GM18511 (cell line): ENCODE results near the gene CHAF1B.
"Not testable (repeated sequence)": the region's sequence is repeated elsewhere in the genome, so short reads cannot be mapped to it uniquely, and the experiment has no call there.

Experiments
- ATAC-seq: cut with Tn5 transposase; IDR thresholded peaks from one replicate; pipeline ENCODE4 v1.9.1; 2021; ENCODE audit warnings: mild to moderate bottlenecking, moderate library complexity; ENCODE audit not compliant: unreplicated experiment

Gene CHAF1B

DNA sequence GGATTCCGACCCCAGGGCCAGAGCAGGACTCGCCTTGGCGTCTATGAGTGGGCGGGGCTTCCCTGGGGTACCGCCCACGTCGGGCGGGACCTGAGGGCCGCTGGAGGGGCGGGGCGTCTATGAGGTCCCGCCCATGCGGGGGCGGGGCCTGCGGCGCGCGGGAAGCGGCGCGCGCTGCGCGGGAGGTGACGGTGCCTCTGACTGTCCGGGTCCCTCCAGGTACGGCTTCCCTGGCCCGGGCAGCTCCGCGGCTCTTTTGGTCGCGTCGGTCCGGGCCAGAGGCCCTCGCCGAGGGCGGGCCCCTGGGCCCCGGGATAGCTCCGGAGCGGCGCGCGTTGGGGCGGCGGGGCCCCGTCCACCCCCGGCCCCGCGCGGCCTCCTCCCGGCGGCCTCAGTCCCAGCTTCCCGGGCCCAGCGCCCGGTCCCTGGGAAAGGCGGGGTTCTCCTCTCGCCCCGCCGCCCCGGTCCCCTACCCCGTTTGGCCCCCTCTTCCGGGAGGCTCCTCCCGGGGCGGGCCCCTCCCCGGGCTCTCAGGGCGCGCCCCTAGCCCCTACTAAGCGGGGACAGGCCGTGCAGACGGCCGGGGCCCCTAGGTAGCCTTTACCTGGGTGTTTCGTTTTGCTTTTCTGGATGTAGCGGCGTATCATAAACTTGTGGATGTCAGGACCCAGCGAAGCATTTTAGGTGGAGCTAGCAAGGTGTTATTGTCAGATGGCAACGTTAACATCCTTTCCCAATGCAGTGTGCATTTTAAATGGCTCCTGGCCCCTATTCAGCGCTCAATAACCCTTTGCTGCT, at the start of gene CHAF1B:
TSS of gene CHAF1B (plus strand) at position 160 of the 798 bp plus-strand sequence. CDS start 745 bp downstream, outside the sequence.
- ATAC-seq: peak; percentile 89

DNA sequence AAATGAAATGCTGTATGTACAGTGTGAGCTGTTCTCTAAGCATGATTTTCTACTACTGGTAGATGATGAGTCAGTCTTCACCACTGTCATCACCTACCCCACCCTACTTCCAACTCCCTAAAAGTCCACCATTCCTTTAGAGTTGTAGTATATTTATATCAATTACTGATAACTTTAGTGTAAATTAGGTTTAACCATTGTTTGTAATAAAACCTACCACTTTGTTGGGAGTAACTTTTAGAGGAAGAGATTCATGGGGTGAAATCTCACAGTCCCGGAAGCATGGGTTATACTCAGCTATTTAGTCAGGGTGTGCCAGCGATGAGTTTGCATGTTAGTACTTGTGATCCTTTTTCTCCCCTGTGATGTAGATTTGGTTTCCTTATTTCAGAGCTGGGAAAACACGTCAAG, 48.1 kb upstream of the CHAF1B start:
- no peak for ATAC-seq

DNA sequence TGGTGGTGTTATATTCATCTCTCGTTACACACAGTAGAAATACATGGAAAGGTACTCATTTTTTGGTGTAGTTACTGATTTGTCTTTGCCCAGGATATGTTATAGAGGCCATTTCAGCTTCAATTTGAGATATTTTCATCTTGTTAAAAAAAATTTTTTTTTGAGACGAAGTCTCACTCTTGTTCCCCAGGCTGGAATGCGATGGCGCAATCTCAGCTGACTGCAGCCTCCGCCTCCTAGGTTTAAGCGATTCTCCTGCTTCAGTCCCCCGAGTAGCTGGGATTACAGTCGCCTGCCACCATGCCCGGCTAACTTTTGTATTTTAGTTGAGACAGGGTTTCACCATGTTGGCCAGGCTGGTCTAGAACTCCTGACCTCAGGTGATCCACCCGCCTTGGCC, 46.2 kb upstream of the CHAF1B start:
- ATAC-seq: no peak

DNA sequence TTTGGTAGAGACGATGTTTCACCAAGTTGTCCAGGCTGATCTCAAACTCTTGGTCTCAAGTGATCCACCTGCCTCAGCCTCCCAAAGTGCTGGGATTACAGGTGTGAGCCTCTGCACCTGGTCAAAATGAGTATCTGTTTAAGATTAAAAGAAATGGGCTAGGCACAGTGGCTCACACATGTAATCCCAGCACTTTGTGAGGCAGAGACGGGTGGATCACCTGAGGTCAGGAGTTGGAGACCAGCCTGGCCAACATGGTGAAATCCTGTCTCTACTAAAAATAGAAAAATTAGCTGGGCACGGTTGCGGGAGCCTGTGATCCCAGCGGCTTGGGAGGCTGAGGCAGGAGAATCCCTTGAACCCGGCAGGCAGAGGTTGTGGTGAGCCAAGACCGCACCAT, 42.6 kb upstream of the CHAF1B start:
- not testable (repeated sequence) for ATAC-seq

DNA sequence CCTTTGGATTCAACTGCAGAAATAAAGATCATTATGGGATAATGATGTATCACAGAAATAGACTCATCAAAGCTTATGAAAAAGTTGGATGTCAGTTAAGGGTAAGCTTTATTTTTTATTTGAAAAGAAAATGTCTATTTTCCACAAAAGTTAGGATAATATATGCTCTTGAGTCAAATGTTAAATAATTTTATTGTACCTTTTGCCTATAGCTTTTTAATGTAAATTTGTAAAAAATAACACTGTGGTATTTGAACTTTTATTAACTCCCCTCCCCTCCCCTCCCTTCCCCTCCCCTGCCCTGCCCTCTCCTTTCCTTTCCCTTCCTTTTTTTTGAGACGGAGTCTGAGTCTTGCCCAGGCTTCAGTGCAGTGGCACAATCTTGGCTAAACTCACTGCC, 40.3 kb upstream of the CHAF1B start:
- ATAC-seq: no peak

DNA sequence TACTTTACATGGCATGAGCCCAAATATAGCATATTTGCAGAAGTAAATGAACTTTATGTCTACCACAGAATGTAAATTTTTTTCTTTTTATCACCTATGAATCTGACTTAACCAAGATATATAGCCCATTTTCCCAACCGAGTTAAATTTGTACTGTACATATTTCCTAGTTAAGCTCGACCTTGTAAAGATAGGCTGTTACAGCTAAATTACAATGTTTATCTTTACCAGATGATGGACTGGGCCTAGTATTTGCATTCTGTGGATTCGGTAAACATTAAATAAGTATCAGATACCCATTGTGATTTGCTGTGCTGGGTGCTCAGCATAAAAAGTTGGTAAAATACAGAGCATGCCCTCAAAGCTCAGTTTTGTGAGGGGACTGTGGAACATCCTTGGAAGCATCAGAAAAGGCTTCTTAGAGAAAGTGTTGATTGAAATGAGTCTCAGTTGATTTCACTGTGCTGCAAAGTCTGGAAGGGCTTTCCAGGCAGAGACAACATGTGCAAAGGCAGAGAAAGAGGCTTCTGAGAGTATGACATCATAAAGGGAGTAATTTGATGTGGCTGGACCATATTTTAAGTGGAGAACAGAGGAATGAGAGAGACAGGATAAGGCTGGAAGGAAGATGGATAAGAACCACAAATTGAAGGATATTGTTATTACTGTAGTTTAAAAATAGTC, 37.8 kb upstream of the CHAF1B start:
- no peak for ATAC-seq

DNA sequence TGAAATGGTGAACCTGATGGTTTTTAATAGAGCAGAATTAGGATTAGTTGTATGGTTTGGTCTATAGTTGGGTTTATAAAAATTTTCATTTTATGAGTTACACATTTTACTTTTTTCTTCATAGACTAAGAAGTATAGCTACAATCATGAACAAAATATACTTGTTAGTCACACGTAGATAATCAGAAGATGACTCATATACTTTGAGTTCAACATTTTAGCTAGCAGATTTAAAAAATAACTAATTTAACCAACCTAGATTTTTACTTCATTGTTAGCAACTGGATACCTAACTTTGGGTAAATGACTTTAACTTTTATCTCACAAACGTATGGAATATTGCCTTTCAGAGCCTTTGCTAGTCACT, 37.2 kb upstream of the CHAF1B start:
- no peak for ATAC-seq

DNA sequence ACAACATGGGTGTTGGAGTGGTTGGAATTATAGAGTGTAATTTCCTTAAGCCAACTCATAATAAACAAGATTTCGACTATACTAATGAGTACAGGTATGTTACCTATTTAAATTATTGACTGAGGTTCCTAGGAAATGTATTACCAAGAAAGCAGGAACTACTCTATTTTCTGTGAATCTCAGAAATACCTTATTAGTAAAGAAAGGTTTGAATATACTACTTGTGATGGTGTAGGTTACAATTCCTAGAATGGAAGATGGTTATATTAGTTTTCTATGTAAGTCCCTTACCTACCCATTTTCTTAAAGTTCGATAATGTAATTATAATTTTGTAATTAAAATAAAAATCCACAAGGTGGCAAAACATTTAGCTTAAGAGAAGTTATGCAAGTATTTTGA, 35.9 kb upstream of the CHAF1B start:
- no peak for ATAC-seq

DNA sequence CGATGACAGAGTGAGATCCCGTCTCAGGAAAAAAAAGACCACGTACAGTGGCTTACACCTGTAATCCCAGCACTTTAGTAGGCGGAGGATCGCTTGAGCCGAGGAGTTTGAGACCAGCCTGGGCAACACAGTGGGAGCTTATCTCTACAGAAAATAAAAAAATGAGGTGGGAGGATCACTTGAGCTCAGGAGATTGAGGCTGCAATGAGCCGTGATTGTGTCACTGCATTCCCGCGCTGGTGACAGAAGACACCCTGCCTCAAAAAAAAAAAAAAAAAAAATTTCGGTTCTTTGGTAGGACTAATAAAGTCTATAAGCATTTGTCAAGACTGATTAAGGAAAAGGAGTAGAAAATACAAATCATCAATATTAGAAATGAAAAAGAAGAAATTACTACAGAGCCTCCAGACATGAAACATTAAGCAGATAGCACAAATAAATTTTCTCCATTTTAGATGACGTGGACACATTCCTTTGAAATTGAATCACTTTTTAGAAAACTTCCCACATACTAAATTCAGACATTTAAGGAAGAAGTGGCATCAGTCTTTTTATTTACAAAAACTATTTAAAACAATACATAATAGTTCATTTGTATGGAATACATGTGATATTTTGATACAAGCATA, 34.8 kb upstream of the CHAF1B start:
- no peak for ATAC-seq

DNA sequence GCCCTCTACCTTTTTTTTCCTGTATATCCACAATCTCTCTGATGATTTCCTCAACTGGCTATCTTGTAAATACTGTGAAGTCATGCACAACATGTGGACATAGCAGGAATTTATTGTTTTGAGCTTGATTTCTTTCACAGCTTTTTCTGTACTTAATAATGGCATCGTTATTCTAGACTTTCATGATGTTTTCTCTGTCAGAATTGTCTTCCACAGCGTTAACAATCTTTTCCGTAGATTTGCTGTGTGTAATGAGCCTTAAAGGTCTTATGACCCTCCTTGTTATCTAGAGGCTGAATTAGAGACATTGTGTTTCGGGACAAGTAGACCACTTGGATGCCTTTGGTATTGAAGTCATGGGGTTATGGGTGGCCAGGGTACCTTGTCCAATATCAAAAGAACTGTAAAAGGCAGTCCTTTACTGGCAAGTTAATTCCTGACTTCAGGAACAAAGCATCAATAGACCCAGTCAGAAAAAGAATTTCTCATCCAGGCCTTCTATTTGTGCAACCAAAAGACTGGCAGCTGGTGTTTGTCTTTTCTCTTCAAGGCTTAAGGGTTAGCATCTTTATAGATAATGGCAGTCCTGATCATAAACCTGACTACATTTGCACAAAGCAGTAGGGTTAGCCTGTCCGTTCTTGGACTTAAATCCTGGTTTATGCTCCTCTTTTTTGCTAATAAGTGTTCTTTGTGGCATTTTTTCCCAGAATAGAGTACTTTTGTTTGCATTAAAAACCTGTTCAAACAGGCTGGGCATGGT, 30.1 kb upstream of the CHAF1B start:
- ATAC-seq: no peak

DNA sequence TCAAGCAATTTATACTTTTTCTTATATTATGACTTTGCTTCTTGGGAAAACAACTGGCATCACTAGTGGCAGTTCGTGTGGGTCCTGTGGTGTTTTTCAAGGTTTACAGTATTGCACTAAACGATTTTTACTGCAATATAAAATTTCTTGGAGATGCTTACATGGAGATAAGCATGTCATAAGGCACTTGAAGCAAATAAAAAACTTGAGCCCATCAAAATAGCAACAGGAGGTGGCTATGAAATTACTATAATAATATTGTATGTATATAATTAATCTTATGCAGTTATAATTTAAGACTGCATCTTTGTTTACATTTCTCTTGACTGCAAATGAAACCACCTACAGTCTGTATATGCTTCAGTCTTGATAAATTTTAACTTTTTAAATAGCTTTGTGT, 29.3 kb upstream of the CHAF1B start:
- no peak for ATAC-seq

DNA sequence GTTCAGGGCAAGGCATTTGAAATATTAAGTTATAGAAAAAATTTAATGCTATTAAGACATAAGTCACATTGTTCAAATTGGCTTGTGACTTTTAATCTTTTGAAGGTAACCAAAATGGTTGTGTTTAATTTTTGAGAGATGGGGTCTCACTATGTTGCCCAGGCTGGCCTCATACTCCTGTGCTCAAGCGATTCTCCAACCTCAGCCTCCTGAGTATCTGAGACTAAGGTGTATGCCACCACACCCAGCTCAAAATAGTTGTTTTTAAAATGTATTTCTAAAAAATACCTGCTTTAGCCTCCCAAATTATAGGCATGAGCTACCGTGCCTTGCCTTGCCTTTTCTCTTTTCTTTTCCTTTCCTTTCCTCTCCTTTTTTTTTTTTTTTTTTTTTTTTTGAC, 26.0 kb upstream of the CHAF1B start:
- no peak for ATAC-seq

DNA sequence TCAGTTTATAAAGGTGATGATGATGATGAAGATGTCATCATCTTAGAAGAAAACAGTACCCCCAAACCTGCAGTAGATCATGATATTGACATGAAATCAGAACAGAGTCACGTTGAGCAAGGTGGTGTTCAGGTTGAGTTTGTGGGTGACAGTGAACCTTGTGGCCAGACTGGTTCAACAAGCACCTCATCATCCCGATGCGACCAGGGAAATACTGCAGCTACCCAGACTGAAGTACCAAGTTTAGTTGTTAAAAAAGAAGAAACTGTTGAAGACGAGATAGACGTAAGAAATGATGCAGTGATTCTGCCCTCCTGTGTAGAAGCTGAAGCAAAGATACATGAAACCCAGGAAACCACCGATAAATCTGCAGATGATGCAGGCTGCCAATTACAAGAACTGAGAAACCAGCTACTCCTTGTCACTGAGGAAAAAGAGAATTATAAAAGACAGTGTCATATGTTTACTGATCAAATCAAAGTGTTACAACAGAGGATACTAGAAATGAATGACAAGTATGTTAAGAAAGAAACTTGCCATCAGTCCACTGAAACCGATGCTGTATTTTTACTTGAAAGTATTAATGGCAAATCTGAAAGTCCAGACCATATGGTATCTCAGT, 16.0 kb upstream of the CHAF1B start:
- ATAC-seq: no peak

DNA sequence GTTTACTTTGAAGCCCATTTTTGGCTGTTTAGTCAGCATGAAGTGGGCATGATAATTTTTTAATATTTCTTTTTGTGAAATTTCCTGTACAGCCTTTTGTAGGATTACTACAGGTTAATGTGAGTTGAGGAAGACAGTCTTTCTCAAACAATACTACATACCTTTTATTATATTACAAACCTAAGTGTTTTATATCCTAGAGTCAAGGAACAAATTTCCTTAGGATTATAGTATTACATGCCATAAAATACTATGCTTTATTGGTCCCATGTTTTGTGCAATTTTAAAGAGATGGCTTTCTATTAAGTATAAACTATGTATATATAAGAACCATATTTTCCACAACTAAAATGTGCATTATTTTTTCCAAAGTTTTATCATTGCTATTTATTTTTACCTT, 9.2 kb upstream of the CHAF1B start:
- ATAC-seq: no peak

DNA sequence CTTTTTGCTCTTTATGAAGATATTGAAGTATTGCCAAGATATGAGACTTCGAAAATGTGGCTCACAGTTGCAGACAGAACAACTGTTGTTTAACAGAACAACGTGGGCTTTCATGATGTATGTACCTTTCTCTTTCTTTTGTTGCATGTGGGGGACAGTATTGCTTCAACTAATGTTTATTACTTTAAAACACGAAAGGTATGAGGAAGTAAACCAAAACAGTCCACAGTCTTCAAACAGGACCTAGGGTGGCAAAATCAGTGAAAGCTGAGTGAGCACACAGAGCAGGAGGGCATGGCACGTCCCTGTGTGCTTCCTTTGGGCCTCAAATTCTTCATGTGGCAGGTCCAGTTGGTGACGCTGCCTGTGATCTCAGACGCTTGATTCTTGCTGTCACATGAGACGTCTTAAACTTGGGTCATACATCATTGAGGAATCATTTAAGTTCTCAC, 7.8 kb upstream of the CHAF1B start:
- no peak for ATAC-seq

DNA sequence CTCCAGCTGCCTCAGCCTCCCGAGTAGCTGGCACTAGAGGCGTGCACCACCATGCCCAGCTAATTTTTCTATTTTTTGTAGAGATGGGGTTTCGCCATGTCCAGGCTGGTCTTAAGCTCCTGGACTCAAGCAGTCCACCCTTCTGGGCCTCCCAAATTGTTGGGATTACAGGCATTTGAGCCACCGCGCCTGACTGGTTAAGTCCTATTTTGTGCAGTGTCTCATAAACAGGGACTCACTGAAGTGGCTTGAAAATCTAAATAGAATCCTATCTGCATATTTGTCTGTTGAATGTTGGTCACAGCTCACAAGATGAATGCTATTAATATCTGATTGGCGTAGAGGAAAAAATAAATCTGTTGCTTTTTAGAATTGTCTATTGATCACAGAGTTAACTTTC, 5.9 kb upstream of the CHAF1B start:
- no peak for ATAC-seq

DNA sequence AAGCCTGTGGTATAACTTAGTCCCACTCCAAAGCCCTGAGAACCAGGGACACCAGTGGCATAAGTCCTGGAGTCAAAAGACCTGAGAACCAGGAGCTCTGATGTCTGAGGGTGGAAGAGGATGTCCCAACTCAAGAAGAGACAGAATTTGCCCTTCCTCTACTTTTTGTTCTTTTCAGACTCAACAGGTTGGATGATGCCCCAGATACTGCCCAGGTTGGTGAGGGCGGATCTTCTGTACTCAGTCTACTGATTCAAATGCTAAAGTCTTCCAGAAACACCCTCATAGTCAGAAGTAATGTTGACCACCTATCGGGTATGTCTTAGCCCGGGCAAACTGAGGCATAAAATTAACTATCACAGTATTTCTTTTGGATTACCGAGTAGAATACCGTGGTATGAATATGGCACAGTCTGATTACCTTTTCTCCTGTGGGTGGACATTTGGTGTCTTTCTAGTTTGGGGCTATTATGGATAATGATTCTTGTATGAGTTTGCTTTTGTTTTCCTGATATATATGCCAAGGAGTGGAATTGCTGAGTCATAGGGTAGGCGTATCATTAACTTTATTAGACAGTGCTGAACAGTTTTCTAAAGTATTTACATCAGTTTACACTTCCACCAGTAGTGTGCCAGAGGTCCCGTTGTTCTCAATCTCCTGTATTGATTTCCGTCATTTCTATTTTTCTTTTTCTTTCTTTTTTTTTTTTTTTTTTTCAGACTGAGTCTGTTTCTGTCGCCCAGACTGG, 3.2 kb upstream of the CHAF1B start:
- no peak for ATAC-seq

DNA sequence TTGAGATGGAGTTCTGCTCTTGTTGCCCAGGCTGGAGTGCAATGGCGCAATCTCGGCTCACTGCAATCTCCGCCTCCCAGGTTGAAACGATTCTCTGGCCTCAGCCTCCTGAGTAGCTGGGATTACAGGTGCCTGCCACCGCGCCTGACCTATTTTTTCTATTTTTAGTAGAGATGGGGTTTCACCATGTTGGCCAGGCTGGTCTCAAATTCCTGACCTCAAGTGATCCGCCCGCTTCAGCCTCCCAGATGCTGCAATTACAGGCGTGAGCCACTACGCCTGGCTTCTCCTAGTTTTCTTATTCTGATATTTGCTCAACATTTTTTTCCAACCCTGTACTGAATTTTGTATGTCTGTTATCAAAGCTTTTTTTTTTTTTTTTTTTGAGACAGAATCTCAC, 2.5 kb upstream of the CHAF1B start:
- not testable (repeated sequence) for ATAC-seq

DNA sequence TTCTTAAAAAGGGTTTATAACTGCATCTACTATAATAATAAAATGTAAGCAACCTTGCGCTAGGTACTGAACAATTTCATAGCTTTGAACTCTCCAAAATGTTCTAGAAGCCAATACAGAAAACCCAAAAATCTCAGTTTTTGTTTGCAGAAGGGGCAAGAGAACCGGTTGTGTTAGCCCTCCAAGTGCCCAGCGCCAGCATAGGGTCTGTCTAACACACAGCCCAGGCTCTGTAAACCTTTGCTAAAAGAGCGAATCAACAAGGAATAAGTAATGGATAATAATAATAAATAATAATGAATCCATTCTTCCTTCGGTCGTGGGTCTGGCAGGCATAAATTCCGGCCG, 333 bp upstream of the CHAF1B start:
- peak; percentile 6 for ATAC-seq

DNA sequence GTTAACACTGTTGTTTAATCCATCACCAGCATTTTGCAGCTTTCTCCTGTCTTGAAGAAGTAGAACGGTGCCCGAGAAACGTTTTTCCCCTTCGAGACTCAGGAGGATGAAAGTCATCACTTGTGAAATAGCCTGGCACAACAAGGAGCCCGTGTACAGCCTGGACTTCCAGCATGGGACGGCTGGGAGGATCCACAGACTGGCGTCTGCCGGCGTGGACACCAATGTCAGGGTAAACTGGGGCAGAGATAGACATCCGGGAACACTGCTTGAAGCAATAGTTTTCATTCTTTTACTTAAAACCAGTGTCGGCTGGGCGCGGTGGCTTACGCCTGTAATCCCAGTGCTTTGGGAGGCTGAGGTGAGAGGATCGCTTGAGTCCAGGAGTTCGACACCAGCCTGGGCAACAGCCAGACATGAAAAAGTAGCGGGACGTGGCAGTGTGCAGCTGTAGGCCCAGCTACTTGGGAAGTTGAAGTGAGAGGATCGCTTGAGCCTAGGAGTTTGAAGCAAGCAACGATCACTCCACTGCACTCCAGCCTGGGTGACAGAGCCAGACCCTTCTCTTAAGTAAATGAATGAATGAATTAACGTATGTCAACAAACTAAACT, 945 bp downstream of the CHAF1B start:
- ATAC-seq: no peak
